A549 (cell line): ENCODE results near the gene CRACDL. TPM values are rescaled to one million over a fixed set of nuclear protein-coding genes. Genes with fewer than 3 reads are reported as not detected.

Experiments
- ATAC-seq, 2 experiments: fragments of 200-7000 bp in 1 of 2; fragments of >200 bp in 1 of 2; cut with Nextera tagmentation in 1 of 2; cut with Tn5 transposase in 1 of 2; 3 replicates each; pipeline versions ENCODE4 v1.8.0 to v1.9.1; 2018 to 2020; ENCODE audit warnings: mild to moderate bottlenecking in 1 of 2, moderate library complexity in 1 of 2
- CTCF ChIA-PET: fragments of 300-600 bp; sonication (Branson Sonifier 250); formaldehyde crosslinking; extraction: SDS; loops from one replicate; lab custom pipeline; 2021; ENCODE audit warnings: antibody characterized with exemption, inconsistent platforms; lab: Yijun Ruan, JAX
- POLR2A ChIA-PET: fragments of 350-600 bp; formaldehyde crosslinking; extraction: SDS; loops from one replicate; lab custom pipeline; 2021; ENCODE audit warnings: antibody characterized with exemption, inconsistent platforms; lab: Yijun Ruan, JAX
- DNase-seq, 2 experiments: peaks; one replicate each; pipeline versions ENCODE4 v3.0.0 to v3.0.0-alpha.2; 2011 to 2016; ENCODE audit warnings: low read depth in 1 of 2, low spot score in 1 of 2
- FAIRE-seq: peaks from 2 replicates; lab custom pipeline; 2011; peaks lifted over from hg19 to GRCh38; lab: Jason Lieb, UNC
- H3K27ac ChIP-seq, 2 experiments: fragments of >200 bp; sonication (Bioruptor Twin); formaldehyde crosslinking; 3 replicates each; pipeline ENCODE4 v1.5.1; 2016 to 2017
- H3K4me1 ChIP-seq: fragments of >200 bp; sonication (Bioruptor Twin); formaldehyde crosslinking; 3 replicates; pipeline ENCODE4 v1.6.1; 2016
- H3K4me2 ChIP-seq: fragments of >200 bp; sonication (Bioruptor Twin); formaldehyde crosslinking; 3 replicates; pipeline ENCODE4 v1.6.1; 2016
- H3K4me3 ChIP-seq: fragments of >200 bp; sonication (Bioruptor Twin); formaldehyde crosslinking; 3 replicates; pipeline ENCODE4 v1.5.1; 2016
- H3K9me3 ChIP-seq: fragments of >200 bp; sonication (Bioruptor Twin); formaldehyde crosslinking; 3 replicates; pipeline ENCODE4 v1.6.1; 2016
- BHLHE40 ChIP-seq: IDR thresholded peaks from 2 replicates; pipeline ENCODE4 v1.6.1; 2012; ENCODE audit warnings: low read depth, low read length, inconsistent platforms
- CBX8 ChIP-seq: fragments of 200-600 bp; sonication (generic); IDR thresholded peaks from 2 replicates; pipeline ENCODE4 v1.6.1; 2016
- CHD2 ChIP-seq: fragments of 150-350 bp; IDR thresholded peaks from 2 replicates; pipeline ENCODE4 v1.6.1; 2014; ENCODE audit warnings: low read length; ENCODE audit not compliant: partially characterized antibody
- CHD4 ChIP-seq: fragments of 200-600 bp; sonication (generic); IDR thresholded peaks from 2 replicates; pipeline ENCODE4 v1.6.1; 2016; ENCODE audit warnings: antibody characterized with exemption, mild to moderate bottlenecking, borderline replicate concordance
- EHMT2 ChIP-seq: fragments of 200-600 bp; sonication (generic); IDR thresholded peaks from 2 replicates; pipeline ENCODE4 v1.6.1; 2016; ENCODE audit warnings: antibody characterized with exemption, low read depth, mild to moderate bottlenecking, moderate library complexity
- EP300 ChIP-seq, 2 experiments: fragments of >200 bp; sonication (Bioruptor Twin); formaldehyde crosslinking; IDR thresholded peaks; 2 replicates in 1 of 2; 3 replicates in 1 of 2; pipeline ENCODE4 v1.6.1; 2016 to 2017
- FOSB ChIP-seq: fragments of 250-450 bp; sonication (Bioruptor Pico); IDR thresholded peaks from 2 replicates; pipeline ENCODE4 v1.5.0; 2020; ENCODE audit warnings: mild to moderate bottlenecking, moderate library complexity
- FOXS1 ChIP-seq: fragments of 250-450 bp; sonication (Bioruptor Pico); IDR thresholded peaks from 2 replicates; pipeline ENCODE4 v1.5.0; 2020; ENCODE audit warnings: mild to moderate bottlenecking, moderate library complexity
- GATA3 ChIP-seq: IDR thresholded peaks from 2 replicates; pipeline ENCODE4 v1.6.1; 2012; ENCODE audit warnings: borderline replicate concordance
- HOXB13 ChIP-seq: fragments of 250-450 bp; sonication (Bioruptor Pico); IDR thresholded peaks from 2 replicates; pipeline ENCODE4 v1.5.0; 2020; ENCODE audit warnings: low read depth, mild to moderate bottlenecking, moderate library complexity
- HOXB5 ChIP-seq: fragments of 250-450 bp; sonication (Bioruptor Pico); IDR thresholded peaks from 2 replicates; pipeline ENCODE4 v1.5.0; 2020; ENCODE audit warnings: mild to moderate bottlenecking, moderate library complexity
- JUN ChIP-seq, 2 experiments: fragments of >200 bp; sonication (Bioruptor Twin); formaldehyde crosslinking; IDR thresholded peaks; 2 replicates in 1 of 2; 3 replicates in 1 of 2; pipeline ENCODE4 v1.6.1; 2016 to 2017
- MAFK ChIP-seq: fragments of 450-650 bp; IDR thresholded peaks from 2 replicates; pipeline ENCODE4 v1.6.1; 2014; ENCODE audit not compliant: partially characterized antibody
- MAZ ChIP-seq: fragments of 150-350 bp; IDR thresholded peaks from 2 replicates; pipeline ENCODE4 v1.6.1; 2014; ENCODE audit warnings: antibody characterized with exemption, low read depth, low read length, borderline replicate concordance
- PBX3 ChIP-seq: IDR thresholded peaks from 2 replicates; pipeline ENCODE4 v1.6.1; 2012
- PHF8 ChIP-seq: fragments of 200-600 bp; sonication (generic); IDR thresholded peaks from 2 replicates; pipeline ENCODE4 v1.6.1; 2016; ENCODE audit warnings: low read depth, mild to moderate bottlenecking, antibody characterized with exemption, moderate library complexity, borderline replicate concordance
- RAD21 ChIP-seq, 2 experiments: fragments of >200 bp in 1 of 2; sonication (Bioruptor Twin) in 1 of 2; formaldehyde crosslinking in 1 of 2; IDR thresholded peaks in 1 of 2; conservative IDR thresholded peaks in 1 of 2; 2 replicates in 1 of 2; 3 replicates in 1 of 2; pipeline ENCODE4 v1.6.1; 2012 to 2018; ENCODE audit warnings: inconsistent platforms in 1 of 2
- RARB ChIP-seq: fragments of 250-450 bp; sonication (Bioruptor Pico); IDR thresholded peaks from 2 replicates; pipeline ENCODE4 v1.8.0; 2021; ENCODE audit warnings: mild to moderate bottlenecking, moderate library complexity
- RCOR1 ChIP-seq: fragments of 150-350 bp; IDR thresholded peaks from 2 replicates; pipeline ENCODE4 v1.6.1; 2014; ENCODE audit warnings: antibody characterized with exemption, low read length, low read depth
- RFX5 ChIP-seq: fragments of 450-650 bp; IDR thresholded peaks from 2 replicates; pipeline ENCODE4 v1.7.1; 2014; ENCODE audit warnings: antibody characterized with exemption, mild to moderate bottlenecking, moderate library complexity
- TFCP2L1 ChIP-seq: fragments of 250-450 bp; sonication (Bioruptor Pico); IDR thresholded peaks from 2 replicates; pipeline ENCODE4 v1.5.0; 2021; ENCODE audit warnings: mild to moderate bottlenecking
- TP53 ChIP-seq: fragments of 250-450 bp; sonication (Bioruptor Pico); IDR thresholded peaks from 2 replicates; pipeline ENCODE4 v1.5.0; 2021; ENCODE audit warnings: mild to moderate bottlenecking, moderate library complexity
- ZSCAN20 ChIP-seq: fragments of 250-450 bp; sonication (Bioruptor Pico); IDR thresholded peaks from 2 replicates; pipeline ENCODE4 v1.8.0; 2022; ENCODE audit warnings: mild to moderate bottlenecking, moderate library complexity
- WGBS: methylation state at CpG from one replicate; pipeline ENCODE4 v1.1.6; 2017; ENCODE audit errors: missing lambda C conversion rate; 5-methylcytosine and 5-hydroxymethylcytosine counted together
- polyA plus RNA-seq, 4 experiments: library from polyadenylated mRNA; depleted of rRNA in 3 of 4; stranded (reverse); fragments of >200 nt; fragmentation: RNase III in 1 of 4; extraction: RNeasy Plus Mini Kit Qiagen cat#74134 plus additional on column Dnase treatment in 1 of 4; gene quantifications; 2 replicates in 3 of 4; 3 replicates in 1 of 4; pipeline ENCODE4 v1.2.3, GENCODE V29; 2011 to 2017
- TF ChIP-seq, protein P1 (sequence below): fragments of 250-450 bp; sonication (Bioruptor Pico); IDR thresholded peaks from 2 replicates; pipeline ENCODE4 v1.5.0; 2021; ENCODE audit warnings: mild to moderate bottlenecking, moderate library complexity, borderline replicate concordance
- TF ChIP-seq, protein P2 (sequence below): fragments of >200 bp; sonication (Bioruptor Twin); formaldehyde crosslinking; IDR thresholded peaks from 3 replicates; pipeline ENCODE4 v1.6.1; 2016
- TF ChIP-seq, protein P3 (sequence below): fragments of >200 bp; sonication (Bioruptor Twin); formaldehyde crosslinking; IDR thresholded peaks from 3 replicates; pipeline ENCODE4 v1.5.1; 2016

CRACDL gene
- polyA plus RNA-seq, 2 of the 4 experiments (the other 2 are of a cell fraction) = 0.21 to 0.36 TPM

DNA sequence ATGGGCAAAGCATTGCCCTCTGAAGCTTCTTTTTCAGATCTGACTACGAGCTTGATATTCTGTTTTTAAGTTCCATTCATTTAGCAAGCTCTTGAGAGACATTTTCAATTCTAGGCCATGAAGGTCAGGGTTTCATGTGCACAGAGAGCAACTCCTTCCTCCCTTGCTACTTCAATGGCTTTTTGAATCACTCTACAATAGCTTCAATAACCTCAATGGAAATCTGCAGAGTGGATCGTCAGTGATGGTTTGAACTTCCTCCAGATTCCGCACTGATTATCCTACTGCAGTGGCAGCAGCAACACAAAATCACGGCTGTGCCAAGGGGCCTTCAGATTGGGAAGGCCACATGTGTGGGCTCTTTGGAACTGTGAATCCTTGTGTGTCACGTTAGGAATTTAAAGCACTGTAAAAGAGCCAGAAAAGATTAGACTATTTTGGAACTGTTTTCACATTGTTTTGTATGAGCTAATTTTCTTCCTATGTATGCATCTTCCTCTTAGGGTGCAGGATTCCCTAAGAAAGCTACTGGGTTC, 116.7 kb downstream of the CRACDL start:
- H3K27ac ChIP-seq = no peak overlapping the region
- ATAC-seq (no peak), FAIRE-seq (no peak), DNase-seq (no peak)
- H3K4me3 ChIP-seq = no peak overlapping the region
- TF ChIP-seq RCOR1 = no peak
- TF ChIP-seq FOSB (CRISPR knock-in tag) = no peak
- TF ChIP-seq MAFK = no peak
- TF ChIP-seq EHMT2 = no peak
- no peak for TF ChIP-seq CHD4
- TF ChIP-seq RAD21 (conservative IDR thresholded peaks at IDR 0.05 in 1 of 2, IDR thresholded peaks at IDR 0.05 in 1 of 2) = no peak
- ChIA-PET CTCF (interaction anchor here (0.9 to 2.7 kb wide), 3 partner anchors 8 to 1119 kb away, joined by 3 to 9 read pairs (median 4); no protein-coding TSS in a partner anchor), POLR2A (no interaction called here)
- no peak overlapping the region for H3K4me2 ChIP-seq
- WGBS = 64% methylated on average over 5 of the region's 5 CpGs
- no peaks in the 10 kb centered on the region for H3K4me1 ChIP-seq
- no peaks in the 10 kb centered on the region for H3K9me3 ChIP-seq

DNA sequence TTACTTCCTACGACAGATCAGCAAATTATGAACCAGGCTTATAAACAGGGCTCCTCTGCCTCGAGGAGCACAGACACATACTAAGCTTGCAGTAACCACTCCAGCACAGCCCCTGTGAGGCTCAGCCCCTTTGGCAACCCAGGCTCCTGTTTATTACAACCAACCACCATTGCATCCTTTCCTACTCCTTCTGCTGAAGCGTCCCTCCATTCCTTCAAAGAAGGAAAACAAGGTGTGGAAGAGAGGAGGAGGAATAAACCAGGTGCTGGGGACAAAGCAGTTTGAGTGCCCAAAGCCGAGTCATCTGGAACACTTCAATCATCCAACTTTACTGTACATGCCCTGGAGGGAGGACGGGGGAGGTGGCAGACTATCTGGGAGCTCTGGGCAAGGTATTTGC, 117.9 kb downstream of the CRACDL start:
- H3K4me2 ChIP-seq = no peak overlapping the region

GRCh38 chr2:98816281-98816680, 119.7 kb downstream of the CRACDL start:
- no peak for ATAC-seq
- no peak for DNase-seq
- H3K4me1 ChIP-seq = no peaks in the 10 kb centered on the region
- H3K9me3 ChIP-seq = no peaks in the 10 kb centered on the region
- ChIA-PET CTCF (interaction anchor here (1.5 kb wide), 1 partner anchor 167 kb away, joined by 7 read pairs; no protein-coding TSS in a partner anchor), POLR2A (no interaction called here)
- 20% methylated on average over 3 of the region's 3 CpGs for WGBS
- no peak for FAIRE-seq
- TF ChIP-seq PHF8 = no peak
- TF ChIP-seq PBX3 = no peak
- no peak overlapping the region for H3K4me3 ChIP-seq
- H3K27ac ChIP-seq = no peak overlapping the region
- H3K4me2 ChIP-seq = no peak overlapping the region

More for the DNA sequence above, 117.9 kb downstream of the CRACDL start:
- no peak for TF ChIP-seq BHLHE40
- TF ChIP-seq HOXB13 (CRISPR knock-in tag) = no peak
- TF ChIP-seq PHF8 = no peak
- TF ChIP-seq HOXB5 (CRISPR knock-in tag) = no peak
- TF ChIP-seq CHD4 = no peak
- TF ChIP-seq GATA3 = no peak
- Histone ChIP-seq H3K4me1 (no peaks in the 10 kb centered on the region), H3K4me3 (no peak overlapping the region), H3K27ac (no peak overlapping the region), H3K9me3 (no peaks in the 10 kb centered on the region)
- ATAC-seq (no peak), DNase-seq (no peak), FAIRE-seq (no peak)
- CTCF ChIA-PET = interaction anchor here (0.9 to 1.6 kb wide), 3 partner anchors 9 to 1118 kb away, joined by 3 to 4 read pairs (median 3); no protein-coding TSS in a partner anchor
- POLR2A ChIA-PET = no interaction called here
- 40% methylated on average over 5 of the region's 5 CpGs for WGBS

- ChIA-PET POLR2A (no interaction called here), CTCF (no interaction called here)
- no peak for ATAC-seq
- no peak overlapping the region for H3K4me3 ChIP-seq
- H3K4me1 ChIP-seq = no peaks in the 10 kb centered on the region
- DNase-seq = no peak
- H3K4me2 ChIP-seq = no peak overlapping the region
- no peak overlapping the region for H3K27ac ChIP-seq
- FAIRE-seq = no peak
- WGBS = 68% methylated on average over 2 of the region's 2 CpGs
- H3K9me3 ChIP-seq = no peaks in the 10 kb centered on the region
- no peak for TF ChIP-seq CHD2
- no peak for TF ChIP-seq RARB
- TF ChIP-seq MAZ = no peak
- TF ChIP-seq, protein P1, sequence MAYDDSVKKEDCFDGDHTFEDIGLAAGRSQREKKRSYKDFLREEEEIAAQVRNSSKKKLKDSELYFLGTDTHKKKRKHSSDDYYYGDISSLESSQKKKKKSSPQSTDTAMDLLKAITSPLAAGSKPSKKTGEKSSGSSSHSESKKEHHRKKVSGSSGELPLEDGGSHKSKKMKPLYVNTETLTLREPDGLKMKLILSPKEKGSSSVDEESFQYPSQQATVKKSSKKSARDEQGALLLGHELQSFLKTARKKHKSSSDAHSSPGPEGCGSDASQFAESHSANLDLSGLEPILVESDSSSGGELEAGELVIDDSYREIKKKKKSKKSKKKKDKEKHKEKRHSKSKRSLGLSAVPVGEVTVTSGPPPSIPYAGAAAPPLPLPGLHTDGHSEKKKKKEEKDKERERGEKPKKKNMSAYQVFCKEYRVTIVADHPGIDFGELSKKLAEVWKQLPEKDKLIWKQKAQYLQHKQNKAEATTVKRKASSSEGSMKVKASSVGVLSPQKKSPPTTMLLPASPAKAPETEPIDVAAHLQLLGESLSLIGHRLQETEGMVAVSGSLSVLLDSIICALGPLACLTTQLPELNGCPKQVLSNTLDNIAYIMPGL (CRISPR knock-in tag) = no peak
- TF ChIP-seq TFCP2L1 (CRISPR knock-in tag) = no peak
- TF ChIP-seq HOXB13 (CRISPR knock-in tag) = no peak
- TF ChIP-seq ZSCAN20 (CRISPR knock-in tag) = no peak
- no peak for TF ChIP-seq JUN (IDR thresholded peaks at IDR 0.05)
- no peak for TF ChIP-seq TP53 (CRISPR knock-in tag)
- TF ChIP-seq RFX5 = no peak
- TF ChIP-seq MAFK = no peak
- TF ChIP-seq, protein P2, sequence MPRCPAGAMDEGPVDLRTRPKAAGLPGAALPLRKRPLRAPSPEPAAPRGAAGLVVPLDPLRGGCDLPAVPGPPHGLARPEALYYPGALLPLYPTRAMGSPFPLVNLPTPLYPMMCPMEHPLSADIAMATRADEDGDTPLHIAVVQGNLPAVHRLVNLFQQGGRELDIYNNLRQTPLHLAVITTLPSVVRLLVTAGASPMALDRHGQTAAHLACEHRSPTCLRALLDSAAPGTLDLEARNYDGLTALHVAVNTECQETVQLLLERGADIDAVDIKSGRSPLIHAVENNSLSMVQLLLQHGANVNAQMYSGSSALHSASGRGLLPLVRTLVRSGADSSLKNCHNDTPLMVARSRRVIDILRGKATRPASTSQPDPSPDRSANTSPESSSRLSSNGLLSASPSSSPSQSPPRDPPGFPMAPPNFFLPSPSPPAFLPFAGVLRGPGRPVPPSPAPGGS = no peak
- no peak for TF ChIP-seq EP300 (IDR thresholded peaks at IDR 0.05)
- TF ChIP-seq, protein P3, sequence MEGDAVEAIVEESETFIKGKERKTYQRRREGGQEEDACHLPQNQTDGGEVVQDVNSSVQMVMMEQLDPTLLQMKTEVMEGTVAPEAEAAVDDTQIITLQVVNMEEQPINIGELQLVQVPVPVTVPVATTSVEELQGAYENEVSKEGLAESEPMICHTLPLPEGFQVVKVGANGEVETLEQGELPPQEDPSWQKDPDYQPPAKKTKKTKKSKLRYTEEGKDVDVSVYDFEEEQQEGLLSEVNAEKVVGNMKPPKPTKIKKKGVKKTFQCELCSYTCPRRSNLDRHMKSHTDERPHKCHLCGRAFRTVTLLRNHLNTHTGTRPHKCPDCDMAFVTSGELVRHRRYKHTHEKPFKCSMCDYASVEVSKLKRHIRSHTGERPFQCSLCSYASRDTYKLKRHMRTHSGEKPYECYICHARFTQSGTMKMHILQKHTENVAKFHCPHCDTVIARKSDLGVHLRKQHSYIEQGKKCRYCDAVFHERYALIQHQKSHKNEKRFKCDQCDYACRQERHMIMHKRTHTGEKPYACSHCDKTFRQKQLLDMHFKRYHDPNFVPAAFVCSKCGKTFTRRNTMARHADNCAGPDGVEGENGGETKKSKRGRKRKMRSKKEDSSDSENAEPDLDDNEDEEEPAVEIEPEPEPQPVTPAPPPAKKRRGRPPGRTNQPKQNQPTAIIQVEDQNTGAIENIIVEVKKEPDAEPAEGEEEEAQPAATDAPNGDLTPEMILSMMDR = no peak
- no peak for TF ChIP-seq CBX8
- no peak for TF ChIP-seq FOXS1 (CRISPR knock-in tag)
Observed at GRCh38 chr2:98815795-98816194, 120.2 kb downstream of the CRACDL start.
